ENCODE measurements around the gene RBMS1. TPM values are rescaled to one million over a fixed set of nuclear protein-coding genes. Genes with fewer than 3 reads are reported as not detected.
"Not testable (repeated sequence)": the region's sequence is repeated elsewhere in the genome, so short reads cannot be mapped to it uniquely, and the experiment has no call there.

Gene RBMS1
- polyA plus RNA-seq, 2 of the 4 experiments (the other 2 are of a cell fraction) = 51.9 to 108 TPM

GRCh38 chr2:160367887-160368286 is 125.7 kb downstream of the RBMS1 start:
- peak in 1 of 2 experiments; percentile 34 for DNase-seq (ENCODE audit: low read depth in 1 of 2, low spot score in 1 of 2)
- H3K27ac ChIP-seq = peak overlapping the region; percentile 33 to 61

GRCh38 chr2:160367139-160367538 is 126.5 kb downstream of the RBMS1 start:
- not testable (repeated sequence) for DNase-seq (ENCODE audit: low read depth in 1 of 2, low spot score in 1 of 2); FAIRE-seq; H3K4me3 ChIP-seq; H3K9me3 ChIP-seq
- 87% methylated on average over 4 of the region's 4 CpGs for WGBS (ENCODE audit: missing lambda C conversion rate)
- CTCF ChIA-PET = interaction anchor here (1.1 to 2.5 kb wide), 2 partner anchors 10 to 13 kb away, joined by 3 to 8 read pairs; no protein-coding TSS in a partner anchor
- peak; percentile 36 to 80; a peak in 4 of 6 replicates for ATAC-seq
- Histone ChIP-seq H3K4me2 (peak overlapping the region; percentile 64), H3K4me1 (peaks cover 99% of the 10 kb centered on the region), H3K27ac (peak overlapping the region; percentile 33 to 64; a peak in 3 of 6 replicates)
- POLR2A ChIA-PET = interaction anchor here (1.0 kb wide), 1 partner anchor 15 kb away, joined by 5 read pairs; no protein-coding TSS in a partner anchor

More at GRCh38 chr2:160367887-160368286, 125.7 kb downstream of the RBMS1 start:
- Histone ChIP-seq H3K4me1 (peaks cover 100% of the 10 kb centered on the region), H3K9me3 (no peaks in the 10 kb centered on the region), H3K4me3 (no peak overlapping the region), H3K4me2 (peak overlapping the region; percentile 64)
- CTCF ChIA-PET = interaction anchor here (1.2 to 2.5 kb wide), 2 partner anchors 9 to 16 kb away, joined by 3 to 8 read pairs; no protein-coding TSS in a partner anchor
- WGBS (ENCODE audit: missing lambda C conversion rate) = 55% methylated on average over 7 of the region's 7 CpGs
- POLR2A ChIA-PET = interaction anchor here (1.0 kb wide), 1 partner anchor 16 kb away, joined by 5 read pairs; no protein-coding TSS in a partner anchor
- TF ChIP-seq KDM5A (IDR thresholded peaks at IDR 0.05) (no peak), CHD2 (IDR thresholded peaks at IDR 0.05; ENCODE audit: low read length, partially characterized antibody) (no peak), FOXS1 (CRISPR knock-in tag; IDR thresholded peaks at IDR 0.05) (no peak), TP53 (CRISPR knock-in tag; IDR thresholded peaks at IDR 0.05) (no peak), CEBPB (IDR thresholded peaks at IDR 0.05) (peak in 1 of 2 experiments; percentile 37; a peak in 2 of 4 replicates), NPAS2 (CRISPR knock-in tag; IDR thresholded peaks at IDR 0.05; ENCODE audit: borderline replicate concordance) (no peak), BHLHE40 (IDR thresholded peaks at IDR 0.05; ENCODE audit: low read depth, low read length) (no peak)
- ATAC-seq (peak in 1 of 2 experiments; percentile 57; a peak in 3 of 6 replicates), FAIRE-seq (no peak)

GRCh38 chr2:160366474-160366873 is 127.1 kb downstream of the RBMS1 start:
- no peak for ATAC-seq
- CTCF ChIA-PET = interaction anchor here (1.1 to 2.5 kb wide), 2 partner anchors 11 to 13 kb away, joined by 3 to 8 read pairs; no protein-coding TSS in a partner anchor
- POLR2A ChIA-PET = no interaction called here

More at GRCh38 chr2:160366474-160366873, 127.1 kb downstream of the RBMS1 start:
- Histone ChIP-seq H3K9me3 (no peaks in the 10 kb centered on the region), H3K4me1 (peaks cover 98% of the 10 kb centered on the region), H3K4me3 (no peak overlapping the region), H3K4me2 (peak overlapping the region; percentile 64; the same call in 1 of the 3 replicates), H3K27ac (0 out of 6 replicates have a peak overlapping the region, but pooled peaks of 1 of the 2 experiments have one; percentile 5)
- DNase-seq (ENCODE audit: low read depth in 1 of 2, low spot score in 1 of 2) = no peak
- TF ChIP-seq ZSCAN20 (CRISPR knock-in tag; IDR thresholded peaks at IDR 0.05) (no peak), SREBF2 (IDR thresholded peaks at IDR 0.05) (no peak), NFE2L2 (conservative IDR thresholded peaks at IDR 0.05; ENCODE audit: low read length) (no peak), CHD4 (IDR thresholded peaks at IDR 0.05; ENCODE audit: borderline replicate concordance) (no peak), GATA3 (IDR thresholded peaks at IDR 0.05; ENCODE audit: borderline replicate concordance) (no peak), ESRRA (IDR thresholded peaks at IDR 0.05; ENCODE audit: borderline replicate concordance, low read length) (no peak), RAD21 (conservative IDR thresholded peaks at IDR 0.05 in 1 of 2, IDR thresholded peaks at IDR 0.05 in 1 of 2) (no peak), MAX (IDR thresholded peaks at IDR 0.05) (no peak), USF2 (IDR thresholded peaks at IDR 0.05) (no peak), ATOH8 (CRISPR knock-in tag; IDR thresholded peaks at IDR 0.05; ENCODE audit: low read depth) (no peak), EHMT2 (IDR thresholded peaks at IDR 0.05; ENCODE audit: low read depth) (no peak), NR3C1 (IDR thresholded peaks at IDR 0.05) (no peak), MYC (IDR thresholded peaks at IDR 0.05; ENCODE audit: borderline replicate concordance, low read length) (no peak)
- whole genome bisulfite sequencing (ENCODE audit: missing lambda C conversion rate) = 83% methylated on average over 1 of the region's 1 CpG
- FAIRE-seq = no peak
